ENCODE measurements around the gene ST8SIA1. TPM values are rescaled to one million over a fixed set of nuclear protein-coding genes. Genes with fewer than 3 reads are reported as not detected.

The ST8SIA1 gene
- total RNA-seq, 1 donor from 2014 or later, result 1.8 TPM

- Histone ChIP-seq H3K9me3 (ENCODE audit: low read depth) (no peaks in the 10 kb centered on the region), H3K27me3 (peaks cover 53% of the 10 kb centered on the region), H3K4me2 (no peak overlapping the region), H2AFZ (replicated peaks) (no peak overlapping the region), H3K4me1 (no peaks in the 10 kb centered on the region), H3K4me3 (no peak overlapping the region), H3K79me2 (ENCODE audit: low read depth) (no peaks in the 10 kb centered on the region), H3K36me3 (no peaks in the 10 kb centered on the region), H3K9ac (no peak overlapping the region), H3F3A (ENCODE audit: low read depth) (no peaks in the 10 kb centered on the region), H4K20me1 (ENCODE audit: low read depth) (no peaks in the 10 kb centered on the region), H3K27ac (no peak overlapping the region)
- Mint-ChIP-seq H3K27ac (no peak overlapping the region), H3K36me3 (peaks cover 12% of the 10 kb centered on the region), H3K4me3 (no peak overlapping the region), H3K27me3 (ENCODE audit: insufficient read depth, low read depth) (peaks cover 9% of the 10 kb centered on the region), H3K9me3 (no peaks in the 10 kb centered on the region), H3K4me1 (peaks cover 30% of the 10 kb centered on the region)
- no peak for DNase-seq (ENCODE audit: low spot score)
- no peak for TF ChIP-seq EZH2phosphoT487 (IDR thresholded peaks at IDR 0.05)
Observed at GRCh38 chr12:22329621-22330020, 4.9 kb downstream of the ST8SIA1 start.

- no peak overlapping the region for H3K27ac Mint-ChIP-seq
- Histone ChIP-seq H3K9me3 (ENCODE audit: low read depth) (no peaks in the 10 kb centered on the region), H3K4me2 (no peak overlapping the region), H3K36me3 (no peaks in the 10 kb centered on the region), H3F3A (ENCODE audit: low read depth) (no peaks in the 10 kb centered on the region), H4K20me1 (ENCODE audit: low read depth) (no peaks in the 10 kb centered on the region), H3K4me3 (no peak overlapping the region), H2AFZ (replicated peaks) (no peak overlapping the region), H3K27me3 (peaks cover 8% of the 10 kb centered on the region), H3K4me1 (peaks cover 9% of the 10 kb centered on the region), H3K79me2 (ENCODE audit: low read depth) (no peaks in the 10 kb centered on the region), H3K27ac (no peak overlapping the region), H3K9ac (no peak overlapping the region)
- peaks cover 16% of the 10 kb centered on the region for H3K36me3 Mint-ChIP-seq
- TF ChIP-seq EZH2phosphoT487 (IDR thresholded peaks at IDR 0.05) (no peak), CTCF (IDR thresholded peaks at IDR 0.05) (no peak), EZH2 (IDR thresholded peaks at IDR 0.05) (no peak)
- peaks cover 2% of the 10 kb centered on the region for H3K27me3 Mint-ChIP-seq (ENCODE audit: insufficient read depth, low read depth)
- DNase-seq (ENCODE audit: low spot score), result no peak
- H3K4me3 Mint-ChIP-seq, result no peak overlapping the region
- H3K9me3 Mint-ChIP-seq, result no peaks in the 10 kb centered on the region
- peaks cover 11% of the 10 kb centered on the region for H3K4me1 Mint-ChIP-seq
Observed at GRCh38 chr12:22325218-22325617, 9.3 kb downstream of the ST8SIA1 start.

- Histone ChIP-seq H3K4me2 (no peak overlapping the region), H3K27ac (no peak overlapping the region), H2AFZ (replicated peaks) (no peak overlapping the region), H3K4me3 (no peak overlapping the region), H3K79me2 (ENCODE audit: low read depth) (no peaks in the 10 kb centered on the region), H3K9ac (no peak overlapping the region), H3K4me1 (peaks cover 9% of the 10 kb centered on the region), H4K20me1 (ENCODE audit: low read depth) (no peaks in the 10 kb centered on the region), H3K27me3 (no peaks in the 10 kb centered on the region), H3F3A (ENCODE audit: low read depth) (no peaks in the 10 kb centered on the region), H3K9me3 (ENCODE audit: low read depth) (no peaks in the 10 kb centered on the region), H3K36me3 (no peaks in the 10 kb centered on the region)
- peaks cover 2% of the 10 kb centered on the region for H3K27me3 Mint-ChIP-seq (ENCODE audit: insufficient read depth, low read depth)
- H3K36me3 Mint-ChIP-seq, result peaks cover 13% of the 10 kb centered on the region
- H3K27ac Mint-ChIP-seq, result peak overlapping the region; percentile 14
- no peak for DNase-seq (ENCODE audit: low spot score)
- H3K9me3 Mint-ChIP-seq, result no peaks in the 10 kb centered on the region
- TF ChIP-seq EZH2phosphoT487 (IDR thresholded peaks at IDR 0.05) (no peak), CTCF (IDR thresholded peaks at IDR 0.05) (no peak), EZH2 (IDR thresholded peaks at IDR 0.05) (no peak)
- peaks cover 9% of the 10 kb centered on the region for H3K4me1 Mint-ChIP-seq
- H3K4me3 Mint-ChIP-seq, result no peak overlapping the region
Observed at GRCh38 chr12:22322091-22322490, 12.4 kb downstream of the ST8SIA1 start.

GRCh38 chr12:22321638-22322037 lies 12.9 kb downstream of the ST8SIA1 start:
- peaks cover 2% of the 10 kb centered on the region for H3K27me3 Mint-ChIP-seq (ENCODE audit: insufficient read depth, low read depth)
- no peaks in the 10 kb centered on the region for H4K20me1 ChIP-seq (ENCODE audit: low read depth)
- H2AFZ ChIP-seq (replicated peaks), result no peak overlapping the region
- no peaks in the 10 kb centered on the region for H3K79me2 ChIP-seq (ENCODE audit: low read depth)
- peaks cover 9% of the 10 kb centered on the region for H3K36me3 Mint-ChIP-seq
- H3K4me1 ChIP-seq, result peaks cover 9% of the 10 kb centered on the region
- no peak overlapping the region for H3K27ac ChIP-seq
- no peaks in the 10 kb centered on the region for H3K36me3 ChIP-seq
- no peak overlapping the region for H3K4me3 Mint-ChIP-seq
- H3K9me3 Mint-ChIP-seq, result peaks cover under 1% of the 10 kb centered on the region
- peak; percentile 7 for DNase-seq (ENCODE audit: low spot score)
- H3K27me3 ChIP-seq, result no peaks in the 10 kb centered on the region
- H3K4me2 ChIP-seq, result no peak overlapping the region
- no peak overlapping the region for H3K9ac ChIP-seq
- no peaks in the 10 kb centered on the region for H3F3A ChIP-seq (ENCODE audit: low read depth)
- no peak overlapping the region for H3K4me3 ChIP-seq
- no peak for TF ChIP-seq EZH2 (IDR thresholded peaks at IDR 0.05)
- TF ChIP-seq CTCF (IDR thresholded peaks at IDR 0.05), result no peak
- TF ChIP-seq EZH2phosphoT487 (IDR thresholded peaks at IDR 0.05), result no peak
- H3K27ac Mint-ChIP-seq, result peak overlapping the region; percentile 51
- peaks cover 6% of the 10 kb centered on the region for H3K4me1 Mint-ChIP-seq
- H3K9me3 ChIP-seq (ENCODE audit: low read depth), result no peaks in the 10 kb centered on the region

Measured in neural progenitor cell (in vitro differentiated cells).